ENCODE results near the gene PNPLA2.

DNA sequence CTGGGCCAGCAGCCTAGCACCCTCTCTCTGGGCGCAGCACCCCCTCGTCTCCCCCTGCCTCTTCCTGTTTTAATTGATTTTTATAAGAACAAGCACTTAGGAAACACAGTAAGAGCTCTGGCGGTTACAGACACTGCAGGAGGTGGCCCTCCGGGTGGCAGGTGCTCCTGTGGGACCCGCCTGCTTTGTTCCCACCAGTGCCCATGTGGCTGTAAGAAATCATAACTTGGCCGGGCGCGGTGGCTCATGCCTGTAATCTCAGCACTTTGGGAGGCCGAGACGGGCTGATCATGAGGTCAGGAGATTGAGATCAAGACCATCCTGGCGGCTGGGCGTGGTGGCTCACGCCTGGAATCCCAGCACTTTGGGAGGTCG lies 42.4 kb downstream of the PNPLA2 start:
- TF ChIP-seq CTCF (IDR thresholded peaks at IDR 0.05) (no peak), POLR2AphosphoS5 (IDR thresholded peaks at IDR 0.05) (no peak), EP300 (IDR thresholded peaks at IDR 0.05) (no peak), POLR2A (IDR thresholded peaks at IDR 0.05) (no peak)

All from gastroesophageal sphincter (tissue), 3 donors.